Activated naive CD4-positive, alpha-beta T cell treated with anti-CD3 and anti-CD28 coated beads, Interleukin-2, amount 10 ng/mL, durations not matched to agents 7 days and 5 days (primary cell): ENCODE results near the gene VWCE.
A peak's percentile ranks its signal among the peaks of the same experiment; 100 is the strongest.

Experiments
- CTCF ChIA-PET: fragments of 350-600 bp; sonication (Branson Sonifier 250); formaldehyde crosslinking; loops from one replicate; lab custom pipeline; 2021; ENCODE audit warnings: antibody characterized with exemption; lab: Charles Lee
- DNase-seq: peaks from one replicate; pipeline ENCODE4 v3.0.0-alpha.2; 2020
- H3K27ac Mint-ChIP-seq: one replicate; pipeline ENCODE4 v1.8.0; 2021; ENCODE audit warnings: mild to moderate bottlenecking, moderate library complexity, mixed read lengths
- H3K27me3 Mint-ChIP-seq: one replicate; pipeline ENCODE4 v1.8.0; 2021; ENCODE audit warnings: mild to moderate bottlenecking, mixed read lengths
- H3K36me3 Mint-ChIP-seq: one replicate; pipeline ENCODE4 v1.8.0; 2021; ENCODE audit warnings: mixed read lengths
- H3K4me1 Mint-ChIP-seq: one replicate; pipeline ENCODE4 v1.8.0; 2021; ENCODE audit warnings: mixed read lengths
- H3K4me3 Mint-ChIP-seq: one replicate; pipeline ENCODE4 v1.8.0; 2021; ENCODE audit warnings: mild to moderate bottlenecking, moderate library complexity, mixed read lengths
- H3K9me3 Mint-ChIP-seq: one replicate; pipeline ENCODE4 v1.8.0; 2021; ENCODE audit warnings: mixed read lengths

Gene VWCE

GRCh38 chr11:61306221-61306620 is 11.1 kb upstream of the VWCE start:
- DNase-seq, result no peak
- peaks cover 41% of the 10 kb centered on the region for H3K36me3 Mint-ChIP-seq
- H3K9me3 Mint-ChIP-seq, result no peaks in the 10 kb centered on the region
- H3K27me3 Mint-ChIP-seq, result no peaks in the 10 kb centered on the region
- CTCF ChIA-PET, result no interaction called here
- no peak overlapping the region for H3K27ac Mint-ChIP-seq
- H3K4me3 Mint-ChIP-seq, result no peak overlapping the region
- H3K4me1 Mint-ChIP-seq, result no peaks in the 10 kb centered on the region

GRCh38 chr11:61305417-61305816 is 10.3 kb upstream of the VWCE start:
- CTCF ChIA-PET, result interaction anchor here (1.0 kb wide), 1 partner anchor 51 kb away, joined by 3 read pairs; no protein-coding TSS in a partner anchor
- H3K27me3 Mint-ChIP-seq, result no peaks in the 10 kb centered on the region
- H3K4me3 Mint-ChIP-seq, result no peak overlapping the region
- H3K27ac Mint-ChIP-seq, result no peak overlapping the region
- no peak for DNase-seq
- H3K36me3 Mint-ChIP-seq, result peaks cover 44% of the 10 kb centered on the region
- H3K9me3 Mint-ChIP-seq, result no peaks in the 10 kb centered on the region
- peaks cover under 1% of the 10 kb centered on the region for H3K4me1 Mint-ChIP-seq

- H3K27me3 Mint-ChIP-seq, result no peaks in the 10 kb centered on the region
- peaks cover 52% of the 10 kb centered on the region for H3K36me3 Mint-ChIP-seq
- H3K9me3 Mint-ChIP-seq, result no peaks in the 10 kb centered on the region
- peaks cover 7% of the 10 kb centered on the region for H3K4me1 Mint-ChIP-seq
- H3K27ac Mint-ChIP-seq, result no peak overlapping the region
- no peak for DNase-seq
- no peak overlapping the region for H3K4me3 Mint-ChIP-seq
- CTCF ChIA-PET, result no interaction called here
Measured at GRCh38 chr11:61303725-61304124, 8.6 kb upstream of the VWCE start.

GRCh38 chr11:61302550-61302949 is 7.4 kb upstream of the VWCE start:
- DNase-seq, result no peak
- Mint-ChIP-seq H3K27ac (no peak overlapping the region), H3K9me3 (no peaks in the 10 kb centered on the region), H3K4me3 (no peak overlapping the region), H3K4me1 (peaks cover 19% of the 10 kb centered on the region), H3K36me3 (peaks cover 62% of the 10 kb centered on the region), H3K27me3 (no peaks in the 10 kb centered on the region)
- CTCF ChIA-PET, result no interaction called here

- Mint-ChIP-seq H3K27ac (peak overlapping the region; percentile 2), H3K27me3 (peaks cover 18% of the 10 kb centered on the region), H3K36me3 (peaks cover 55% of the 10 kb centered on the region), H3K9me3 (no peaks in the 10 kb centered on the region), H3K4me3 (no peak overlapping the region), H3K4me1 (peaks cover 34% of the 10 kb centered on the region)
- DNase-seq, result no peak
- CTCF ChIA-PET, result interaction anchor here (0.6 to 3.1 kb wide), 3 partner anchors 39 to 75 kb away, joined by 4 to 10 read pairs (median 4); no protein-coding TSS in a partner anchor
Measured at GRCh38 chr11:61298663-61299244, 3.6 kb upstream of the VWCE start.

- H3K27me3 Mint-ChIP-seq, result peaks cover 28% of the 10 kb centered on the region
- H3K4me3 Mint-ChIP-seq, result no peak overlapping the region
- CTCF ChIA-PET, result interaction anchor here (3.1 kb wide), 1 partner anchor 43 kb away, joined by 10 read pairs; no protein-coding TSS in a partner anchor
- peaks cover 40% of the 10 kb centered on the region for H3K4me1 Mint-ChIP-seq
- H3K9me3 Mint-ChIP-seq, result no peaks in the 10 kb centered on the region
- H3K27ac Mint-ChIP-seq, result peak overlapping the region; percentile 40
- H3K36me3 Mint-ChIP-seq, result peaks cover 49% of the 10 kb centered on the region
- no peak for DNase-seq
Measured at GRCh38 chr11:61297746-61298145, 2.6 kb upstream of the VWCE start.

GRCh38 chr11:61297341-61297740 is 2.2 kb upstream of the VWCE start:
- no peak overlapping the region for H3K4me3 Mint-ChIP-seq
- CTCF ChIA-PET, result interaction anchor here (0.9 to 3.1 kb wide), 2 partner anchors 43 to 96 kb away, joined by 5 to 10 read pairs; partner anchors contain the start of gene TMEM216
- peaks cover 47% of the 10 kb centered on the region for H3K36me3 Mint-ChIP-seq
- no peaks in the 10 kb centered on the region for H3K9me3 Mint-ChIP-seq
- H3K27me3 Mint-ChIP-seq, result peaks cover 32% of the 10 kb centered on the region
- peak overlapping the region; percentile 40 for H3K27ac Mint-ChIP-seq
- no peak for DNase-seq
- H3K4me1 Mint-ChIP-seq, result peaks cover 40% of the 10 kb centered on the region

- no peak for DNase-seq
- H3K4me3 Mint-ChIP-seq, result peak overlapping the region; percentile 55
- H3K9me3 Mint-ChIP-seq, result no peaks in the 10 kb centered on the region
- H3K36me3 Mint-ChIP-seq, result peaks cover 30% of the 10 kb centered on the region
- peaks cover 40% of the 10 kb centered on the region for H3K4me1 Mint-ChIP-seq
- CTCF ChIA-PET, result interaction anchor here (1.1 to 3.8 kb wide), 4 partner anchors 13 to 66 kb away, joined by 3 to 21 read pairs (median 6); partner anchors contain the start of genes CYB561A3 and TMEM138
- H3K27ac Mint-ChIP-seq, result no peak overlapping the region
- H3K27me3 Mint-ChIP-seq, result peaks cover 43% of the 10 kb centered on the region
Measured at GRCh38 chr11:61295596-61295926, 445 bp upstream of the VWCE start.

GRCh38 chr11:61293867-61294716 is 1.0 kb downstream of the VWCE start:
- Mint-ChIP-seq H3K27me3 (peaks cover 43% of the 10 kb centered on the region), H3K4me3 (peak overlapping the region; percentile 77), H3K4me1 (peaks cover 36% of the 10 kb centered on the region), H3K36me3 (peaks cover 19% of the 10 kb centered on the region), H3K9me3 (no peaks in the 10 kb centered on the region), H3K27ac (no peak overlapping the region)
- CTCF ChIA-PET, result interaction anchor here (1.0 to 3.8 kb wide), 9 partner anchors 11 to 92 kb away, joined by 3 to 21 read pairs (median 4); no protein-coding TSS in a partner anchor
- DNase-seq, result peak; percentile 45

- Mint-ChIP-seq H3K27me3 (peaks cover 43% of the 10 kb centered on the region), H3K4me1 (peaks cover 19% of the 10 kb centered on the region), H3K9me3 (no peaks in the 10 kb centered on the region), H3K4me3 (no peak overlapping the region), H3K27ac (no peak overlapping the region), H3K36me3 (peaks cover 5% of the 10 kb centered on the region)
- no peak for DNase-seq
- CTCF ChIA-PET, result interaction anchor here (1.3 to 3.8 kb wide), 2 partner anchors 35 to 38 kb away, joined by 4 to 21 read pairs; no protein-coding TSS in a partner anchor
Measured at GRCh38 chr11:61292356-61292755, 2.8 kb downstream of the VWCE start.

GRCh38 chr11:61290905-61291690 is 4.0 kb downstream of the VWCE start:
- DNase-seq, result no peak
- Mint-ChIP-seq H3K4me1 (peaks cover 12% of the 10 kb centered on the region), H3K4me3 (no peak overlapping the region), H3K36me3 (no peaks in the 10 kb centered on the region), H3K27me3 (peaks cover 43% of the 10 kb centered on the region), H3K9me3 (no peaks in the 10 kb centered on the region), H3K27ac (no peak overlapping the region)
- CTCF ChIA-PET, result interaction anchor here (1.0 kb wide), 1 partner anchor 45 kb away, joined by 4 read pairs; no protein-coding TSS in a partner anchor

- Mint-ChIP-seq H3K36me3 (no peaks in the 10 kb centered on the region), H3K4me3 (no peak overlapping the region), H3K4me1 (no peaks in the 10 kb centered on the region), H3K27ac (no peak overlapping the region), H3K9me3 (no peaks in the 10 kb centered on the region), H3K27me3 (peaks cover 16% of the 10 kb centered on the region)
- CTCF ChIA-PET, result interaction anchor here (1.2 kb wide), 1 partner anchor 98 kb away, joined by 4 read pairs; no protein-coding TSS in a partner anchor
- no peak for DNase-seq
Measured at GRCh38 chr11:61287338-61287977, 7.7 kb downstream of the VWCE start.

GRCh38 chr11:61283613-61284012 is 11.5 kb downstream of the VWCE start:
- CTCF ChIA-PET, result no interaction called here
- H3K27ac Mint-ChIP-seq, result no peak overlapping the region

More at GRCh38 chr11:61283613-61284012, 11.5 kb downstream of the VWCE start:
- DNase-seq, result no peak
- Mint-ChIP-seq H3K4me1 (no peaks in the 10 kb centered on the region), H3K36me3 (no peaks in the 10 kb centered on the region), H3K4me3 (no peak overlapping the region), H3K9me3 (no peaks in the 10 kb centered on the region), H3K27me3 (peaks cover 3% of the 10 kb centered on the region)
